ENCODE data around the gene IL23R. TPM values are rescaled to one million over a fixed set of nuclear protein-coding genes. Genes with fewer than 3 reads are reported as not detected.
"Not testable (repeated sequence)": the region's sequence is repeated elsewhere in the genome, so short reads cannot be mapped to it uniquely, and the experiment has no call there.

The IL23R gene
- total RNA-seq, 4 donors from 2014 or later: 2.0 to 4.3 TPM; not detected in 2

GRCh38 chr1:67201891-67202290 is 35.6 kb downstream of the IL23R start:
- no peak overlapping the region for H3K27ac ChIP-seq
- 94 to 100% methylated on average over 1 of the region's 1 CpG for WGBS, 2 donors (ENCODE audit: low coverage in 1 of 2)
- no peaks in the 10 kb centered on the region for H3K4me1 ChIP-seq
- no peak for TF ChIP-seq POLR2A (IDR thresholded peaks at IDR 0.05)
- TF ChIP-seq EP300 (IDR thresholded peaks at IDR 0.05; ENCODE audit: low read depth): no peak
- no peak for TF ChIP-seq POLR2AphosphoS5 (IDR thresholded peaks at IDR 0.05)
- no peak for TF ChIP-seq CTCF (IDR thresholded peaks at IDR 0.05)
- no peak for DNase-seq
- in situ Hi-C loops (cut with MboI; ENCODE audit: low pct_ligation_motif_present in 1 of 4, low pct_unique_long_range_greater_than_20kb in 1 of 4, low sequenced_read_pairs in 3 of 4) (no loop called here), intact Hi-C loops (cut with DNase I; ENCODE audit: low total_unique reads) (no loop called here)
- no peaks in the 10 kb centered on the region for H3K36me3 ChIP-seq
- no peak overlapping the region for H3K4me3 ChIP-seq
- H3K9me3 ChIP-seq: no peaks in the 10 kb centered on the region
- no peaks in the 10 kb centered on the region for H3K27me3 ChIP-seq

- Histone ChIP-seq H3K36me3 (no peaks in the 10 kb centered on the region), H3K4me1 (no peaks in the 10 kb centered on the region), H3K4me3 (no peak overlapping the region), H3K9me3 (no peaks in the 10 kb centered on the region), H3K27ac (no peak overlapping the region), H3K27me3 (no peaks in the 10 kb centered on the region)
- WGBS, 2 donors (ENCODE audit: low coverage in 1 of 2): 73 to 78% methylated on average over 6 to 8 of the region's 8 CpGs
- no peak for DNase-seq
- TF ChIP-seq POLR2A (IDR thresholded peaks at IDR 0.05) (no peak), POLR2AphosphoS5 (IDR thresholded peaks at IDR 0.05) (no peak), CTCF (IDR thresholded peaks at IDR 0.05) (no peak), EP300 (IDR thresholded peaks at IDR 0.05; ENCODE audit: low read depth) (no peak)
- intact Hi-C loops (cut with DNase I; ENCODE audit: low total_unique reads): no loop called here
- in situ Hi-C loops (cut with MboI; ENCODE audit: low pct_ligation_motif_present in 1 of 4, low pct_unique_long_range_greater_than_20kb in 1 of 4, low sequenced_read_pairs in 3 of 4): no loop called here
These were observed 38.2 kb downstream of the IL23R start for GRCh38 chr1:67204298-67204980.

GRCh38 chr1:67207398-67207797 is 41.1 kb downstream of the IL23R start:
- H3K36me3 ChIP-seq; intact Hi-C loops (cut with DNase I; ENCODE audit: low total_unique reads); H3K4me1 ChIP-seq; H3K27me3 ChIP-seq; H3K27ac ChIP-seq; in situ Hi-C loops (cut with MboI; ENCODE audit: low pct_ligation_motif_present in 1 of 4, low pct_unique_long_range_greater_than_20kb in 1 of 4, low sequenced_read_pairs in 3 of 4); H3K4me3 ChIP-seq; H3K9me3 ChIP-seq; DNase-seq: not testable (repeated sequence)
- 84 to 100% methylated on average over 4 to 5 of the region's 5 CpGs for WGBS, 2 donors (ENCODE audit: low coverage in 1 of 2)

GRCh38 chr1:67208217-67208616 is 42.0 kb downstream of the IL23R start:
- WGBS, 2 donors (ENCODE audit: low coverage in 1 of 2): 87% methylated on average over 2 of the region's 2 CpGs; no CpG with 5 or more reads in 1 of the 2 donors
- Histone ChIP-seq H3K4me1 (no peaks in the 10 kb centered on the region), H3K36me3 (no peaks in the 10 kb centered on the region), H3K9me3 (no peaks in the 10 kb centered on the region), H3K4me3 (no peak overlapping the region), H3K27ac (no peak overlapping the region), H3K27me3 (no peaks in the 10 kb centered on the region)
- TF ChIP-seq CTCF (IDR thresholded peaks at IDR 0.05): no peak
- TF ChIP-seq POLR2A (IDR thresholded peaks at IDR 0.05): no peak
- no peak for TF ChIP-seq EP300 (IDR thresholded peaks at IDR 0.05; ENCODE audit: low read depth)
- no peak for TF ChIP-seq POLR2AphosphoS5 (IDR thresholded peaks at IDR 0.05)
- in situ Hi-C loops (cut with MboI; ENCODE audit: low pct_ligation_motif_present in 1 of 4, low pct_unique_long_range_greater_than_20kb in 1 of 4, low sequenced_read_pairs in 3 of 4) (no loop called here), intact Hi-C loops (cut with DNase I; ENCODE audit: low total_unique reads) (no loop called here)
- no peak for DNase-seq

GRCh38 chr1:67209521-67209920 is 43.3 kb downstream of the IL23R start:
- Histone ChIP-seq H3K4me1 (no peaks in the 10 kb centered on the region), H3K9me3 (no peaks in the 10 kb centered on the region), H3K27me3 (no peaks in the 10 kb centered on the region), H3K4me3 (no peak overlapping the region), H3K27ac (no peak overlapping the region), H3K36me3 (no peaks in the 10 kb centered on the region)
- in situ Hi-C loops (cut with MboI; ENCODE audit: low pct_ligation_motif_present in 1 of 4, low pct_unique_long_range_greater_than_20kb in 1 of 4, low sequenced_read_pairs in 3 of 4): no loop called here
- 78 to 84% methylated on average over 3 of the region's 3 CpGs for WGBS, 2 donors (ENCODE audit: low coverage in 1 of 2)
- TF ChIP-seq POLR2A (IDR thresholded peaks at IDR 0.05): no peak
- no peak for TF ChIP-seq CTCF (IDR thresholded peaks at IDR 0.05)
- no peak for TF ChIP-seq POLR2AphosphoS5 (IDR thresholded peaks at IDR 0.05)
- TF ChIP-seq EP300 (IDR thresholded peaks at IDR 0.05; ENCODE audit: low read depth): no peak
- DNase-seq: no peak
- intact Hi-C loops (cut with DNase I; ENCODE audit: low total_unique reads): no loop called here
